Osteoblast (primary cell): ENCODE data around the gene PPFIBP2. TPM values are rescaled to one million over a fixed set of nuclear protein-coding genes. Genes with fewer than 3 reads are reported as not detected.

Source experiments
- DNase-seq: peaks from one replicate; pipeline ENCODE4 v3.0.0; 2011; ENCODE audit warnings: low spot score, mixed read lengths; ENCODE audit not compliant: insufficient read length; ENCODE audit errors: missing footprints
- H2AFZ ChIP-seq: 2 replicates; pipeline ENCODE4 v1.6.0; 2011; ENCODE audit warnings: mild to moderate bottlenecking, low read length
- H3K27ac ChIP-seq: 2 replicates; pipeline ENCODE4 v1.5.1; 2011; ENCODE audit warnings: mild to moderate bottlenecking, low read depth, low read length, moderate library complexity
- H3K27me3 ChIP-seq: 2 replicates; pipeline ENCODE4 v1.6.0; 2012; ENCODE audit warnings: mild to moderate bottlenecking, control low read depth, inconsistent platforms, low read length, moderate library complexity; ENCODE audit not compliant: insufficient read depth
- H3K36me3 ChIP-seq: 2 replicates; pipeline ENCODE4 v1.5.1; 2011; ENCODE audit warnings: mild to moderate bottlenecking, low read length, control low read depth, moderate library complexity; ENCODE audit not compliant: insufficient read depth
- H3K4me1 ChIP-seq: 2 replicates; pipeline ENCODE4 v1.5.1; 2011; ENCODE audit warnings: mild to moderate bottlenecking, low read length, control low read depth, moderate library complexity; ENCODE audit not compliant: insufficient read depth
- H3K4me2 ChIP-seq: 2 replicates; pipeline ENCODE4 v1.6.0; 2011; ENCODE audit warnings: mild to moderate bottlenecking, low read length; ENCODE audit not compliant: insufficient read depth
- H3K4me3 ChIP-seq: fragments of 200-600 bp; sonication (generic); 3 replicates; pipeline ENCODE4 v1.5.1; 2012; ENCODE audit warnings: mild to moderate bottlenecking, low read length, inconsistent platforms; ENCODE audit not compliant: insufficient read depth
- H3K79me2 ChIP-seq: 2 replicates; pipeline ENCODE4 v1.6.0; 2012; ENCODE audit warnings: mild to moderate bottlenecking, low read length, control low read depth, inconsistent platforms; ENCODE audit not compliant: insufficient read depth
- H3K9me3 ChIP-seq: 2 replicates; pipeline ENCODE4 v1.5.1; 2011; ENCODE audit warnings: low read depth, low read length, control low read depth
- H4K20me1 ChIP-seq: 2 replicates; pipeline ENCODE4 v1.6.0; 2012; ENCODE audit warnings: mild to moderate bottlenecking, low read length, control low read depth; ENCODE audit not compliant: insufficient read depth
- total RNA-seq: library from RNA; depleted of rRNA; stranded (reverse); fragments of >200 nt; gene quantifications from 2 replicates; pipeline ENCODE4 v1.2.3, GENCODE V29; 2012
- TF ChIP-seq, protein P1 (sequence below): IDR thresholded peaks from 2 replicates; pipeline ENCODE4 v1.5.1; 2011; ENCODE audit warnings: mild to moderate bottlenecking, low read depth, low read length, moderate library complexity; ENCODE audit errors: extremely low read depth

PPFIBP2 gene
- total RNA-seq, 1 donor, result 25.0 TPM

DNA sequence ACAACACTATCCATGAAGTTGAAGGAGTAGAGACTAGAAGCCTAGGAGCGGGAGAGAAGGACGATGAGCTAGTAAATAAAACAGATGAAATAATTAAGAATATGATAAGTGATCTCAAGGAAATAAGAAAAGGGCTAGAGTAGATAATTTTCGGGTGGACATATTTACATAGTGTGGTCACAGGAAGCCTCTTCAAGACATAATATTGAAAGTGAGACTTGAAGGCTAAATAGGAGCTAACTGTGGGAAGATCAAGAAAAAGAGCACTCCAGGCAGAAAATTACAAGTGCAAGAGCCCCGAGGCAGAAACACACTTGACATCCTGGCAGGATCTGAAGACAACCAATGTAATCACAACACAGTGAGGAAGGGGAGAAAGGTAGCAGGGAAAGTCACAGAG is 11.9 kb upstream of the PPFIBP2 start:
- Histone ChIP-seq H3K9me3 (no peaks in the 10 kb centered on the region), H3K36me3 (no peaks in the 10 kb centered on the region), H3K79me2 (no peaks in the 10 kb centered on the region), H3K27me3 (no peaks in the 10 kb centered on the region), H3K27ac (no peak overlapping the region), H4K20me1 (no peaks in the 10 kb centered on the region), H3K4me2 (no peak overlapping the region), H2AFZ (no peak overlapping the region), H3K4me1 (no peaks in the 10 kb centered on the region), H3K4me3 (no peak overlapping the region)
- TF ChIP-seq, protein P1, sequence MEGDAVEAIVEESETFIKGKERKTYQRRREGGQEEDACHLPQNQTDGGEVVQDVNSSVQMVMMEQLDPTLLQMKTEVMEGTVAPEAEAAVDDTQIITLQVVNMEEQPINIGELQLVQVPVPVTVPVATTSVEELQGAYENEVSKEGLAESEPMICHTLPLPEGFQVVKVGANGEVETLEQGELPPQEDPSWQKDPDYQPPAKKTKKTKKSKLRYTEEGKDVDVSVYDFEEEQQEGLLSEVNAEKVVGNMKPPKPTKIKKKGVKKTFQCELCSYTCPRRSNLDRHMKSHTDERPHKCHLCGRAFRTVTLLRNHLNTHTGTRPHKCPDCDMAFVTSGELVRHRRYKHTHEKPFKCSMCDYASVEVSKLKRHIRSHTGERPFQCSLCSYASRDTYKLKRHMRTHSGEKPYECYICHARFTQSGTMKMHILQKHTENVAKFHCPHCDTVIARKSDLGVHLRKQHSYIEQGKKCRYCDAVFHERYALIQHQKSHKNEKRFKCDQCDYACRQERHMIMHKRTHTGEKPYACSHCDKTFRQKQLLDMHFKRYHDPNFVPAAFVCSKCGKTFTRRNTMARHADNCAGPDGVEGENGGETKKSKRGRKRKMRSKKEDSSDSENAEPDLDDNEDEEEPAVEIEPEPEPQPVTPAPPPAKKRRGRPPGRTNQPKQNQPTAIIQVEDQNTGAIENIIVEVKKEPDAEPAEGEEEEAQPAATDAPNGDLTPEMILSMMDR, result no peak
- no peak for DNase-seq

DNA sequence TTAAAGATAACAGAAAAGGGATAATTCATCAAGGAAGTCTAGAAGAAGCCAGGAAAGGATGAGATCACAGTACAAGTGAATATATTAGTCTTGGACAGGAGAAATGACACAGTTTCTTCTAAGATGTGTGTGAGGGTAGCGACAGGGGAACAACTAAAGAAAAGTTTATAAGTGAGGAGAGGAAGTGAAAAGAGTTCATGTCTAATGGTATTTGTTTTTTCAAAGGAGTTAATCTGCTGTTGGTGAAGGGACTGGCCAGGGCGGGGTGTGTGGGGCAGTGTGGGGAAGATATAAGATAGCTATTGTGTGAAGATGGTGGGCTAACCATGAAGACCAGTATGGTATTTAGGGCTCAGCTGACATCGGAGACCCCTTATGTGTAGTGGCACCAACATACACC is 7.6 kb upstream of the PPFIBP2 start:
- H3K4me1 ChIP-seq, result no peaks in the 10 kb centered on the region
- H3K36me3 ChIP-seq, result no peaks in the 10 kb centered on the region
- H3K9me3 ChIP-seq, result no peaks in the 10 kb centered on the region
- TF ChIP-seq, protein P1, result no peak
- no peaks in the 10 kb centered on the region for H3K79me2 ChIP-seq
- no peak overlapping the region for H3K27ac ChIP-seq
- no peak overlapping the region for H3K4me3 ChIP-seq
- no peaks in the 10 kb centered on the region for H4K20me1 ChIP-seq
- H3K4me2 ChIP-seq, result no peak overlapping the region
- H3K27me3 ChIP-seq, result no peaks in the 10 kb centered on the region
- DNase-seq, result no peak
- H2AFZ ChIP-seq, result no peak overlapping the region

DNA sequence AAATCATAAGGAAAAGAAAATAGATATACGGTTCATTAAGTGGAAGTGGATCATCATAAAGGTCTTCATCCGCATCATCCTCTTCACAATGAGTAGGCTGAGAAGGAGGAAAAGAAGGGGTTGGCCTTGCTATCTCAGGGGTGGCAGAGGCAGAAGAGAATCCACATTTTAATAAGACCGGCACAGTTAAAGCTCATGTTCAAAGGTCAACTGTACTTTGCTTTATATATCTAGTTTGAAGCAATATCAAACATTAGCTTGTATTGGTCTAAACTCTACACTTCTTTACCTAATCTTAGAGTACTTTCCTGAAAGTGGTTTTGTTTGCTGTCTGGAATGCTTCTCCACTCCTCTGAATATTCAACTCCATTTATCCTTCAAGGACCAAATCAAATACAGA is 5.7 kb upstream of the PPFIBP2 start:
- Histone ChIP-seq H3K4me3 (no peak overlapping the region), H2AFZ (no peak overlapping the region), H3K27ac (no peak overlapping the region), H3K36me3 (no peaks in the 10 kb centered on the region), H3K4me1 (peaks cover 9% of the 10 kb centered on the region), H3K4me2 (no peak overlapping the region), H3K27me3 (no peaks in the 10 kb centered on the region), H3K9me3 (no peaks in the 10 kb centered on the region), H4K20me1 (no peaks in the 10 kb centered on the region), H3K79me2 (no peaks in the 10 kb centered on the region)
- DNase-seq, result no peak
- TF ChIP-seq, protein P1, result no peak

DNA sequence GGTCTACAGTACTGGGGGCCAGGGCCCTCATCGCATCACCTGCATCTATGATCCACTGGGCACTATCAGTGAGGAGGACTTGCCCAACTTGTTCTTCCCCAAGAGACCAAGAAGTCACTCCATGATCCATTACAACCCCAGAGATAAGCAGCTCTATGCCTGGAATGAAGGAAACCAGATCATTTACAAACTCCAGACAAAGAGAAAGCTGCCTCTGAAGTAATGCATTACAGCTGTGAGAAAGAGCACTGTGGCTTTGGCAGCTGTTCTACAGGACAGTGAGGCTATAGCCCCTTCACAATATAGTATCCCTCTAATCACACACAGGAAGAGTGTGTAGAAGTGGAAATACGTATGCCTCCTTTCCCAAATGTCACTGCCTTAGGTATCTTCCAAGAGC is 3.8 kb upstream of the PPFIBP2 start:
- Histone ChIP-seq H3K9me3 (no peaks in the 10 kb centered on the region), H3K27ac (no peak overlapping the region), H3K4me3 (no peak overlapping the region), H2AFZ (no peak overlapping the region), H3K4me2 (no peak overlapping the region), H3K27me3 (peaks cover 11% of the 10 kb centered on the region), H3K79me2 (no peaks in the 10 kb centered on the region), H3K4me1 (peaks cover 14% of the 10 kb centered on the region), H4K20me1 (no peaks in the 10 kb centered on the region), H3K36me3 (no peaks in the 10 kb centered on the region)
- no peak for DNase-seq
- TF ChIP-seq, protein P1, result no peak
